Mucosa of rectum (tissue), 2 donors: ENCODE data around the gene NSRP1.
"Not testable (repeated sequence)": the region's sequence is repeated elsewhere in the genome, so short reads cannot be mapped to it uniquely, and the experiment has no call there.

Source experiments
- H3K27ac ChIP-seq, 2 donors: one replicate each; pipeline ENCODE4 v1.7.0; 2013; ENCODE audit warnings: inconsistent platforms in 2 of 2, low read depth in 2 of 2, low read length in 2 of 2
- H3K27me3 ChIP-seq, 2 donors: one replicate each; pipeline ENCODE4 v1.7.0; 2013; ENCODE audit warnings: low read length in 2 of 2; ENCODE audit not compliant: control insufficient read depth in 2 of 2, insufficient read depth in 2 of 2
- H3K36me3 ChIP-seq, 2 donors: one replicate each; pipeline ENCODE4 v1.7.0; 2013; ENCODE audit warnings: low read length in 2 of 2; ENCODE audit not compliant: control insufficient read depth in 2 of 2, insufficient read depth in 2 of 2
- H3K4me1 ChIP-seq, 2 donors: one replicate each; pipeline ENCODE4 v1.7.0; 2013; ENCODE audit warnings: low read length in 2 of 2, mild to moderate bottlenecking in 1 of 2; ENCODE audit not compliant: control insufficient read depth in 2 of 2, insufficient read depth in 2 of 2
- H3K4me3 ChIP-seq, 2 donors: one replicate each; pipeline ENCODE4 v1.7.0; 2013; ENCODE audit warnings: low read length in 2 of 2
- H3K9ac ChIP-seq, 2 donors: one replicate each; pipeline ENCODE4 v1.7.0; 2013; ENCODE audit warnings: low read length in 2 of 2, low read depth in 1 of 2, mild to moderate bottlenecking in 1 of 2
- H3K9me3 ChIP-seq, 2 donors: one replicate each; pipeline ENCODE4 v1.7.0; 2013; ENCODE audit warnings: low read length in 2 of 2; ENCODE audit not compliant: control insufficient read depth in 2 of 2
- donor health status: healthy.
- donor health status: Normal muscosa, but diverticular disease.

The NSRP1 gene

DNA sequence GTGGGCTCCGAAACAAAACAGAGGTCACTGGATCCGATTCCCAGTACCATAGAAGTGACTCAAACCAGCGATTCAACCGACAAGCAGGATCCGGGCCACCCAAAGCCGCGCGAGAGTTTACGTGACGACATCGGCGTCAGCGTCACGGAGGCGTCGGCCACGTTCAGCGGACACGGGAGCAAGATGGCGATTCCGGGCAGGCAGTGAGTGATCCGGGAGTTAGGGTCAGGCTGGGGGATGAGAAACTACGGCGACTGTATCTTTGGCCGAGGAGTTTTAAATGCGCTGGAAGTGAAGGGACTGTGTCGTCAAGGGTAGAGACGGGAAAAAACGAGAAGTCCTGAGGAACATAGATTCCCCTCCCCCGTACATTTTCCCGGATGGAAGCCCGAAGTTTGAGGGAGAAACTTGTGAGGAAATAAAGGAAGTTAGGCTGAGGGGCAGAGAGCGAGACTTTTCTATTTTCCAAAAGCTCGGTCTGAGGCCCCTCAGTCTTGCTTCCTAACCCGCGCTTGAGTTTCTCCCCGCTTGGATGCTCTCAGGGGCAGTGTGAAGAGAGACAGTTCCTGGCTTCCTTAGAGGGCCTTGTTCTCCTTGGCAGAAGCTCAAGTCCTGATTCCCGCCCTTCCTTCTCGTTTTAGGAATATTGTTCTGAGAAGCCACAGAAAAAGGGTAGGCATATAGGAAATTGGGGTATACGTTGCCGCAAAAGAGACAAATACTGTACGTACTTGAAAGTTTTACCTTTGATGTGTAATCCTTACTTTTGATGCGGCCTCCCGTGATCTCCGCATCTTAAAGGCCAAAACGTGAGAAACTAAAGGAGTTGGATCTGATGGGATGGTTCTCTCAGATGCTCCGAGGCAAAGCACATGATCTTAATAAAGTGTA, at the start of gene NSRP1:
NSRP1 (plus strand) TSS at position 156 of the 891 bp plus-strand sequence; CDS start at position 184, 28 bp downstream.
- Histone ChIP-seq H3K27ac (peak within 1 kb of the TSS; percentile 93), H3K36me3 (peaks cover 0 to 11% of the 10 kb centered on the region in 2 donors), H3K9me3 (no peaks in the 10 kb centered on the region), H3K9ac (peak within 1 kb of the TSS; percentile 91 to 97), H3K27me3 (no peaks in the 10 kb centered on the region), H3K4me3 (peak within 1 kb of the TSS; percentile 93 to 98), H3K4me1 (peaks cover 9 to 12% of the 10 kb centered on the region in 2 donors)

DNA sequence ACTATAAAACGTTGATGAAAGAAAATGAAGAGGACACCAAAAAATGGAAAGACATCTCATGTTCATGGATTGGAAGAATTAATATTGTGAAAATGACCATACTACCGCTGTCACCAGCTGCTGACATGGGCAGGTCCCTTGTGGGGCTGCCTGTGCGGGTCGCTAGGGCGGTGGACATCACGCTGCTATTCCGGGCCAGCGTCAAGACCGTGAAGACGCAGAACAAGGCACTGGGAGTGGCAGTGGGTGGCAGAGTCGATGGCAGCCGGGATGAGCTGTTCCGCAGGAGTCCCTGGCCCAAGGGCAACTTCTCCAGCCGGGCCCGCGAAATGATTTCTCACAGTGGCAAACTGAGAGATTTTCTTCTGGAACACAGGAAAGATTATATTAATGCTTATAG, 48.2 kb upstream of the NSRP1 start:
- Histone ChIP-seq H3K27me3 (no peaks in the 10 kb centered on the region), H3K4me3 (no peak overlapping the region), H3K27ac (no peak overlapping the region), H3K9ac (no peak overlapping the region), H3K9me3 (no peaks in the 10 kb centered on the region), H3K4me1 (no peaks in the 10 kb centered on the region), H3K36me3 (no peaks in the 10 kb centered on the region)

- Histone ChIP-seq H3K9me3 (no peaks in the 10 kb centered on the region), H3K27ac (no peak overlapping the region), H3K4me1 (no peaks in the 10 kb centered on the region), H3K27me3 (no peaks in the 10 kb centered on the region), H3K9ac (no peak overlapping the region), H3K4me3 (no peak overlapping the region), H3K36me3 (no peaks in the 10 kb centered on the region)
These were observed 42.4 kb upstream of the NSRP1 start for GRCh38 chr17:30074254-30074653.

DNA sequence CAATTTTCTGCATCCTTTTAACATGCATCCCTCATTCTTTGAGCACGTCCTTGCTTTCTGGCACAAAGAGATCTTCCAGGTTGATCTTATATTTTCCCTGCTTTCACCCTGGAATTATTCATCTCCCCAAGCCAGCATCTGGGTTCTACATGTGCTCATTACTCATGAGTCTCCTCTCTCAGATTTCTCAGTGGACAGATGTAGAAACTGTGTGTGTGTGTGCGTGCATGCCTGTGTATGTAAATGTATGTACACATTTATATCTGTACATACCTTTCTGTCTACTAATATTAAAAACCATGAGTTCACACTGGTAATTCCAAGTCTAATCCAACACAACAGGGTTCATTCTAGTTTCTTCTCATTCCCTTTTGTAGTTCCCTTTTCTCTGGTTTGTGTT, 41.9 kb upstream of the NSRP1 start:
- no peaks in the 10 kb centered on the region for H3K4me1 ChIP-seq
- H3K4me3 ChIP-seq: no peak overlapping the region
- H3K27ac ChIP-seq: no peak overlapping the region
- H3K27me3 ChIP-seq: no peaks in the 10 kb centered on the region
- H3K9me3 ChIP-seq: no peaks in the 10 kb centered on the region
- no peaks in the 10 kb centered on the region for H3K36me3 ChIP-seq
- no peak overlapping the region for H3K9ac ChIP-seq

- Histone ChIP-seq H3K36me3 (no peaks in the 10 kb centered on the region), H3K27ac (no peak overlapping the region), H3K27me3 (peaks cover 0 to 2% of the 10 kb centered on the region in 2 donors), H3K4me3 (no peak overlapping the region), H3K9me3 (no peaks in the 10 kb centered on the region), H3K4me1 (no peaks in the 10 kb centered on the region), H3K9ac (no peak overlapping the region)
These were observed 33.8 kb upstream of the NSRP1 start for GRCh38 chr17:30082773-30083172.

- Histone ChIP-seq H3K36me3 (no peaks in the 10 kb centered on the region), H3K4me3 (no peak overlapping the region), H3K27me3 (peaks cover 0 to 2% of the 10 kb centered on the region in 2 donors), H3K9me3 (no peaks in the 10 kb centered on the region), H3K4me1 (no peaks in the 10 kb centered on the region), H3K27ac (no peak overlapping the region), H3K9ac (no peak overlapping the region)
These were observed 31.8 kb upstream of the NSRP1 start for GRCh38 chr17:30084788-30085187.

DNA sequence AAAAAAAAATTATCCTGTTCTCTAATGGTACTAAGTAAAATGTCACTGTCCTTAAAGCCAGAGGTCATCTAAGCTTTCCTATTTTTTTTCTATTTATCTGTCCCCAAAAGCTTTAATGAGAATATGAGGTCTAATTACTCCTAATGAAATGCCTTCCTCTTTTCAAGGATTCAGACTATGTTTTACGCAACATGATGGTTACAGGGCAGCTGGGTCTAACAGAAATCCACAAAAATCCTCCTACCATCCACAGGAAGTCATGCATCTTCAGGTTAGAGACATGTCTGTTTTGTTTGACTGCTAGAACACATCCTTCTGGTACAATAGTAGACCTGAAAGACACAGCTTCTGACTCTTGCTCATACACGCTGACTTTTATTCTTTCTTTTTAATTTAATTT, 29.7 kb upstream of the NSRP1 start:
- Histone ChIP-seq H3K9ac (no peak overlapping the region), H3K36me3 (no peaks in the 10 kb centered on the region), H3K27me3 (peaks cover 0 to 2% of the 10 kb centered on the region in 2 donors), H3K27ac (no peak overlapping the region), H3K9me3 (no peaks in the 10 kb centered on the region), H3K4me3 (no peak overlapping the region), H3K4me1 (no peaks in the 10 kb centered on the region)

DNA sequence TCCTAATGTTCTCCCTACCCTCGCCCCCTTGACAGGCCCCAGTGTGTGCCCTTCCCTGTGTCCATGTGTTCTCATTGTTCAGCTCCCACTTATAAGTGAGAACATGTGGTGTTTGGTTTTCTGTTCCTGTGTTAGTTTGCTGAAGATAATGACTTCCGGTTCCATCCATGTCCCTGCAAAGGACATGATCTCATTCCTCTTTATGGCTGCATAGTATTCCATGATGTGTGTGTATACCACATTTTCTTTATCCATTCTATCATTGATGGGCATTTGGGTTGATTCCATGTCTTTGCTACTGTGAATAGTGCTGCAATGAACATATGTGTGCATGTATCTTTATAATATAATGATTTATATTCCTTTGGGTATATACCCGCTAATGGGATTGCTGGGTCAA, 29.2 kb upstream of the NSRP1 start:
- not testable (repeated sequence) for H3K9ac ChIP-seq, H3K9me3 ChIP-seq, H3K36me3 ChIP-seq, H3K27ac ChIP-seq, H3K4me3 ChIP-seq, H3K27me3 ChIP-seq, H3K4me1 ChIP-seq

- Histone ChIP-seq H3K27ac (no peak overlapping the region), H3K9me3 (no peaks in the 10 kb centered on the region), H3K27me3 (peaks cover 0 to 4% of the 10 kb centered on the region in 2 donors), H3K36me3 (no peaks in the 10 kb centered on the region), H3K9ac (no peak overlapping the region), H3K4me3 (no peak overlapping the region), H3K4me1 (no peaks in the 10 kb centered on the region)
These were observed 25.4 kb upstream of the NSRP1 start for GRCh38 chr17:30091121-30091670.

- Histone ChIP-seq H3K9me3 (no peaks in the 10 kb centered on the region), H3K4me3 (no peak overlapping the region), H3K36me3 (no peaks in the 10 kb centered on the region), H3K9ac (no peak overlapping the region), H3K27me3 (peaks cover 0 to 4% of the 10 kb centered on the region in 2 donors), H3K4me1 (no peaks in the 10 kb centered on the region), H3K27ac (no peak overlapping the region)
These were observed 24.8 kb upstream of the NSRP1 start for GRCh38 chr17:30091771-30092170.
